ENCODE results near the gene CABS1.

The CABS1 gene

GRCh38 chr4:70300215-70300614 is 34.6 kb upstream of the CABS1 start:
- Mint-ChIP-seq H3K4me1 (peaks cover 39% of the 10 kb centered on the region), H3K27ac (peak overlapping the region in 1 of 3 experiments; percentile 97), H3K9me3 (no peaks in the 10 kb centered on the region), H3K36me3 (ENCODE audit: low read depth) (no peaks in the 10 kb centered on the region), H3K27me3 (ENCODE audit: low read depth) (no peaks in the 10 kb centered on the region), H3K4me3 (no peak overlapping the region)
- no peak for TF ChIP-seq CTCF (IDR thresholded peaks at IDR 0.05; ENCODE audit: unreplicated experiment in 3 of 3)

GRCh38 chr4:70303090-70303489 is 31.7 kb upstream of the CABS1 start:
- Mint-ChIP-seq H3K9me3 (peaks cover 6% of the 10 kb centered on the region), H3K27ac (peak overlapping the region; percentile 89 to 95 (median 95))

GRCh38 chr4:70305601-70306000 is 29.2 kb upstream of the CABS1 start:
- peaks cover 25% of the 10 kb centered on the region for H3K4me1 Mint-ChIP-seq
- H3K36me3 Mint-ChIP-seq (ENCODE audit: low read depth), result peaks cover 4% of the 10 kb centered on the region
- H3K27ac Mint-ChIP-seq, result peak overlapping the region; percentile 89 to 95 (median 95)
- peak overlapping the region in 2 of 3 experiments; percentile 0 to 7 for H3K4me3 Mint-ChIP-seq
- no peak for TF ChIP-seq CTCF (IDR thresholded peaks at IDR 0.05; ENCODE audit: unreplicated experiment in 3 of 3)
- H3K27me3 Mint-ChIP-seq (ENCODE audit: low read depth), result no peaks in the 10 kb centered on the region
- peaks cover 8% of the 10 kb centered on the region for H3K9me3 Mint-ChIP-seq

More at GRCh38 chr4:70303090-70303489, 31.7 kb upstream of the CABS1 start:
- H3K4me1 Mint-ChIP-seq, result peaks cover 33% of the 10 kb centered on the region
- H3K4me3 Mint-ChIP-seq, result no peak overlapping the region
- no peaks in the 10 kb centered on the region for H3K27me3 Mint-ChIP-seq (ENCODE audit: low read depth)
- TF ChIP-seq CTCF (IDR thresholded peaks at IDR 0.05; ENCODE audit: unreplicated experiment in 3 of 3), result no peak
- peaks cover 4% of the 10 kb centered on the region for H3K36me3 Mint-ChIP-seq (ENCODE audit: low read depth)

- peak overlapping the region; percentile 89 to 95 (median 95) for H3K27ac Mint-ChIP-seq
- no peaks in the 10 kb centered on the region for H3K27me3 Mint-ChIP-seq (ENCODE audit: low read depth)
- peak overlapping the region in 2 of 3 experiments; percentile 0 to 7 for H3K4me3 Mint-ChIP-seq
- H3K9me3 Mint-ChIP-seq, result peaks cover 8% of the 10 kb centered on the region
- TF ChIP-seq CTCF (IDR thresholded peaks at IDR 0.05; ENCODE audit: unreplicated experiment in 3 of 3), result no peak
- peaks cover 4% of the 10 kb centered on the region for H3K36me3 Mint-ChIP-seq (ENCODE audit: low read depth)
- peaks cover 25% of the 10 kb centered on the region for H3K4me1 Mint-ChIP-seq
Measured at GRCh38 chr4:70306076-70306475, 28.7 kb upstream of the CABS1 start.

DNA sequence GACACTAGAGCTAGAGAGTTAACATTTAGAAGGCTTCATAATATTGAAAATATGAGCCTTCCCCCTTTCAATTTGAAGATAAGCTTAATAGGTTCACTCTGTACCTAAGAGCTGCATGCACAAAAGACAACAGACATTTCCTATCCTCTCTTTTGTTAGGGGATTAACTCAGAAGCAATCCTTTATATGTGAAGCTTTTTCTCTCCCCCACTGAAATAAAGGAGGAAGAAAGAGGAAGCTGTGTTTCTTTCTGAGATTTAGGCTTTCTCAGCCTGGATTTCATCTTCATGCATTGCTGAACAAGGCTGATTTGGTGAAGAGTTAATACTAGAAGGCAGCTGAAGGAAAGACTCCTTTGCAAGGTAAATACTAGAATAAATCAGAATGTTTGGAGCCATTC is 21.0 kb upstream of the CABS1 start:
- Mint-ChIP-seq H3K27me3 (ENCODE audit: low read depth) (no peaks in the 10 kb centered on the region), H3K27ac (peak overlapping the region in 1 of 3 experiments; percentile 19), H3K4me3 (no peak overlapping the region), H3K4me1 (no peaks in the 10 kb centered on the region), H3K36me3 (ENCODE audit: low read depth) (no peaks in the 10 kb centered on the region), H3K9me3 (peaks cover 2% of the 10 kb centered on the region)
- TF ChIP-seq CTCF (IDR thresholded peaks at IDR 0.05; ENCODE audit: unreplicated experiment in 3 of 3), result no peak

- Mint-ChIP-seq H3K36me3 (ENCODE audit: low read depth) (no peaks in the 10 kb centered on the region), H3K4me1 (no peaks in the 10 kb centered on the region), H3K27ac (no peak overlapping the region), H3K9me3 (no peaks in the 10 kb centered on the region), H3K4me3 (no peak overlapping the region), H3K27me3 (ENCODE audit: low read depth) (no peaks in the 10 kb centered on the region)
- TF ChIP-seq CTCF (IDR thresholded peaks at IDR 0.05; ENCODE audit: unreplicated experiment in 3 of 3), result no peak
Measured at GRCh38 chr4:70315928-70316327, 18.9 kb upstream of the CABS1 start.

Measured in nephron (organoid).